WI38 (cell line): ENCODE data around the gene ACHE.
A peak's percentile ranks its signal among the peaks of the same experiment; 100 is the strongest.

ENCODE experiments used
- H3K4me3 ChIP-seq: 2 replicates; pipeline ENCODE4 v1.5.1; 2011; ENCODE audit warnings: low read depth, mild to moderate bottlenecking, control low read depth, low read length
- CTCF ChIP-seq: IDR thresholded peaks from 2 replicates; pipeline ENCODE4 v1.5.1; 2012; ENCODE audit warnings: low read depth, mild to moderate bottlenecking, control low read depth, low read length

ACHE gene

GRCh38 chr7:100894860-100895700, 608 bp downstream of the ACHE start:
- peak; percentile 73 for TF ChIP-seq CTCF
- peak overlapping the region; percentile 49 for H3K4me3 ChIP-seq

- TF ChIP-seq CTCF = no peak
- H3K4me3 ChIP-seq = no peak overlapping the region
These were observed 1.6 kb downstream of the ACHE start for GRCh38 chr7:100893910-100894721.

- no peak for TF ChIP-seq CTCF
These were observed 2.3 kb downstream of the ACHE start for GRCh38 chr7:100893318-100893895.

GRCh38 chr7:100892364-100893317, 3.0 kb downstream of the ACHE start:
- no peak for TF ChIP-seq CTCF
- H3K4me3 ChIP-seq = no peak overlapping the region

More at GRCh38 chr7:100893318-100893895, 2.3 kb downstream of the ACHE start:
- no peak overlapping the region for H3K4me3 ChIP-seq

- H3K4me3 ChIP-seq = no peak overlapping the region
- no peak for TF ChIP-seq CTCF
These were observed 4.0 kb downstream of the ACHE start for GRCh38 chr7:100891568-100892247.
